ENCODE measurements around the gene LTC4S.

Gene LTC4S

GRCh38 chr5:179795863-179796833 is 2.4 kb downstream of the LTC4S start:
- peak; percentile 50 for DNase-seq

DNA sequence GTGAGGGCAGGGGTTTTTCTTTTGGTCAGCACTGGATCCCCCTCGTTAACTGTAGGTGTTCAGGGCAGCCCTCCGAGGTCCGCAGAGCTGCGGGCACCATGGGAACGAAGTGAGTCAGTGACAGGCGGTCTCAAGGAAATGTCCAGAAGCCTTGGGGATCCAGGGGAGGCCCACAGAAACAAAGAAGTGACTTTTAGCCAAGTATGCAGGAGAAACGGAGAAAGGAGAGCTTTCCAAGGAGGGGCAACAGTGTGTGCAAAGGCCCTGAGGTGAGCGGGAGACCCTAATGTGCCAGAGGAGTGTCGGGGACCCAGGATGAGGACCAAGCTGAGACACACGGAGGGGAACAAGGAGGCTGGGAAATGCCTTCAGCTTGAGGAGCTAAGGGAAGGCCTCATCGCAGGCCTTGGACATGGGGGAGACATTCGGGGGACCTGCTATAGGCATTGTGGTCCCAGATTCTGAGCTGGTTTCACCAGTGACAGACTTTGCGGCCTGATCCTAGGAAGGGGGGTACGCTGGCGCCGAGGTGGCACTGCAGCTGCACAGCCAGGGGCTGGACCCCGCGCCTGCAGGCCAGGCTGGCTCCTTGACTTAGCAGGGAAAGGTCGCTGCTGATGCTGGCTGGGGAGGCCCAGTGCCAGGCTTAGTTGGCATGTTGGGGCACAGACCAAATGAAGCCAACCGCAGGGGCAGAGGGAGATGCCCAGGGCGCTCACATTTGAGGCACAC is 3.3 kb downstream of the LTC4S start:
- no peak for DNase-seq

DNA sequence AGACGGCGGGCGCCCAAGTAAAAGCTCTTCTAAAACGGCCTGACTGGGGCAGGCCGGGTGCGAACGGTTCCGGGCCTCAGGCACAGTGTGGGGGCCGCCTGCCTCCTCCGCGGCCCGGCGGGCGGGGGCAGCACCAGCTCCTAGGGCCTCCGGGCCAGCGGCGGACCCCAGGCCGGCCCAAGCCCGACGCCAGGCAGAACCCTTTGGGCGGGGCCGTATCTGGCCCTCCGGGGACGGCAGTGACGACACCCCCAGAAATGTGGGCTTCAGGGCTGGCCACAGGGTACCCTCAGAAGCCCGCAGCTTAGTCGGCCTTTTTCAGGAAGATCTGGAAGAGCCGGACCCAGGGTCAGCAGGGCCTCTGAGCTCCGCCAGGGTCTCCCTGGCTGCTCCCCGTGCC is 4.0 kb downstream of the LTC4S start:
- no peak for DNase-seq

DNA sequence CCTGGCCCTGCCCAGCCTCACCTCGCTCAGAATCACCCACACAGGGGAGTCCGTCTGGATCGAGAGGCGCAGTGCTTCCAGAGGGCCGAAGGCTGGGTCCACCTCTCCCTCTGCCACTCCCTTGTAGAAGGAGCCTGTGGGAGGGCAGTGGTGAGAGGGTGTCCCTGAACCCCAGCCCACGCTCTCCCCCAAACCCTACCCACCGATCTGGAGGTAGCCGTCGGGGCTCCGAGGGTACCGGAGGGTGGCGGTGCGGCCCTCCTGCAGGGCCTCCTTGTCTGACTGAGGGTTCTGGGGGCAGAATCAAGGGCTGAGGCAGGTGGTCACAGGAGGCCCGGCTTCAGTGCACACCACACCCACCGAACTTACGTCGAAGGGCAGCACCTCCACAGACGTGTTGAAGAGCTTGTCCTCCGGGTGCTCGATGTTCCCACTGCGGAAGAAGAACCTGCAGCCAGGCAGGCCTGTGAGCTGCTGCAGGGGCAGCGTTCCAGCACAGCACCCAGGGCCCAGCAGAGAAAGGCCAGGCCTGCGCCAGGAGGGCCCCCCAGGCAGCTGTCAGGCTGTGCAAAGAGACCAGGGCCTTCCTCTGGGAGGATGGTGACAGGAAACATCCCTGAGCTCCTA is 4.5 kb downstream of the LTC4S start:
- no peak for DNase-seq

- DNase-seq, result no peak
These were observed 5.2 kb downstream of the LTC4S start for GRCh38 chr5:179798771-179799643.

- DNase-seq, result no peak
These were observed 5.8 kb downstream of the LTC4S start for GRCh38 chr5:179799644-179799973.

- no peak for DNase-seq
These were observed 6.4 kb downstream of the LTC4S start for GRCh38 chr5:179800071-179800695.

GRCh38 chr5:179800696-179801201 is 7.0 kb downstream of the LTC4S start:
- no peak for DNase-seq

GRCh38 chr5:179801304-179802206 is 7.8 kb downstream of the LTC4S start:
- peak; percentile 75 for DNase-seq

DNA sequence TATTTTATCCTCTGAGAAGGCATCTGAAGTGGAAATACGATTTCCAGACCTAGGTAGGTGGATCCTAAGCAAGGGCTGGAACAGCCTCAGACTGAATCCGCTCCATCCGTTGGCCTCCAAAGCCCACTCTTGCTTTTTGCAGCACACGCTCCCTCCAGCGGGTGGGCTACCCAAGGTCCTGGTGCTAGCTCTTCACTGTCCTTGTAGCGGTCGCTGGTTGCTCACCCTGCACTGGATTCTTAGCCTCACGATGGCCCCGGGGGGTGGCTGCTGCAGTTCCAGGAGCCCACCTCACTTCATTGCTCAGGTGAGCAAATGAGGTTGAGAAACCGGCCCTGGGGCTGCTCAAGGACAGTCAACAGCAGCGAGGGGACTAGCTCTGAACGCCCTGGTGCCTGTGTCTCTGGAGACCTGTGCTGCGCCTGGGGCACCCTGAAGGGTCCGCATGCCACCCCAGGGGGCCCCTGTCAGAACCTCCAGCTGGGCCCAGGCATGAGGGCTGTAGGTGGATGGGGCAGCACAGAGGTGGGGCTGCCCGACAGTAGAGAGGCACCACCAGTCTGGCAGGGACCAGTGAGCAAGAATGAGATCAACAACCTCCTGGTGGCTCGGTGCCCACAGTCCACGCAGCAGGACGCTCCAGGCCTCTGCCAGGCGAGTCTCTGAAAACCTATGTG is 8.6 kb downstream of the LTC4S start:
- DNase-seq, result no peak

GRCh38 chr5:179802950-179803562 is 9.3 kb downstream of the LTC4S start:
- DNase-seq, result no peak

DNA sequence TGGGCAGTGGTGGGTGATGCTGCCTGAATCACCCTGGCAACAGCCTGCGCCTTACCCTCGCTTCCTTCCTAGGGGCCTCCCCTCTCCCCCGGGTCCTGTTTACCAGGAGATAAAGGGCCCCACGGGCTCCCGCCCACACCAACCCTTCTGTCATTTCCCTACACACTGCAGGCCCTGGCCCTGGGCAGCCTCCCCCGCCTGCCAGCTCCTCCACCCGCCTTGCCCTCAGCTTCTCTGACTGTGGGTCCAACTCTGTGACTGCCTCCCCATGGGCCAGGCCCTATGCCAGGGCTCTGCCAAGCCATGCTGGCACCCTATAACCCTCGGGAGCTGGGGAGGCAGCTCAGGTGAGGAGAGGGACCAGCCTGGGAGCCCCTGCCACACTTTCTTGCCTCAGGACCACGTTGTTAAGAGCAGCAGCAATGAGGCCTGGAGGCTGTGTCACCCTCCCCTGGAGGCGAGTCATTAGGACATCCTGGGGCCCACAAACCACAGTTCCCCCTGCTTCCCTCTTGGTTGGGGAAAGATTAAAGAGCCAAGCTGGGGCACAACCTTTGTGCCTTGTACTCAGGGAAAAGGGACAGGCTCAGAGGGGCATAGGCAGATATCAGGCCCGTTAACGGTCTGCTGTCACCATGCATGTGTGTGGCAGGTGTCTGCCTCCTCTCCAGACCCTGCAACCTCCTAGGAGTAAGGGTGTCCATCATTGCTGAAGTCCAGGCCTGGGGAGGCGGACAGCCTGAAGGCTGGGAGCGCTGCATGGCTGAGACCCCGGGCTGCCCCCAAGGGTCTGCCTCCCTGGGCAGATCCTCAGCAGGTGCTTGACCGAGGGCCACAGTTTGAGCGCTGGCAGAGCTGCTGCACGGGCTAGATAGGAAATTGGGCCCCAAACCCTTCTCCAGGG is 10.1 kb downstream of the LTC4S start:
- no peak for DNase-seq

GRCh38 chr5:179804555-179804947 is 10.8 kb downstream of the LTC4S start:
- no peak for DNase-seq

DNA sequence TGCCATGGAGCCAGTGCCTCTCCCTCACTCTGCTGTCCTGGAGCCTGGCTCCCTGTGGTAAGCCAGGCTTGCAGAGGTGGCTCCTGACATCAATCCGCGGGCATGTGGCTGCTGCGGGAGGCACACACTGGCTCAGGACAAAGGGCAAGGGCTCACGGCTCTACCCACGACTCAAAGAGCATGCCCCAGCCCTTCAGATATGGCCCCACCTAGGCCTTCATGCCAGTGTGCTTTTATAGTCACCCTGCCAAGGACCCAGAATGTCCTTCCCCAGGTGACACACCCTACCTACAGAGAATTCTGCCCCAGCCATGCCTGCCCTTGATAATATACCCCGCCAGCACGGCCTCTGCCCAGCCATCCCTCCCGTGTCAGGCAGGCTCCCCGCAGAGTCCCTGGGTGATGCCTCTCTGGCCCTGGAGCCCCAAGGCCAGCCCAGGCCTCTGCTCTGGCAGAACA is 11.3 kb downstream of the LTC4S start:
- no peak for DNase-seq

GRCh38 chr5:179805529-179806249 is 11.9 kb downstream of the LTC4S start:
- no peak for DNase-seq

DNA sequence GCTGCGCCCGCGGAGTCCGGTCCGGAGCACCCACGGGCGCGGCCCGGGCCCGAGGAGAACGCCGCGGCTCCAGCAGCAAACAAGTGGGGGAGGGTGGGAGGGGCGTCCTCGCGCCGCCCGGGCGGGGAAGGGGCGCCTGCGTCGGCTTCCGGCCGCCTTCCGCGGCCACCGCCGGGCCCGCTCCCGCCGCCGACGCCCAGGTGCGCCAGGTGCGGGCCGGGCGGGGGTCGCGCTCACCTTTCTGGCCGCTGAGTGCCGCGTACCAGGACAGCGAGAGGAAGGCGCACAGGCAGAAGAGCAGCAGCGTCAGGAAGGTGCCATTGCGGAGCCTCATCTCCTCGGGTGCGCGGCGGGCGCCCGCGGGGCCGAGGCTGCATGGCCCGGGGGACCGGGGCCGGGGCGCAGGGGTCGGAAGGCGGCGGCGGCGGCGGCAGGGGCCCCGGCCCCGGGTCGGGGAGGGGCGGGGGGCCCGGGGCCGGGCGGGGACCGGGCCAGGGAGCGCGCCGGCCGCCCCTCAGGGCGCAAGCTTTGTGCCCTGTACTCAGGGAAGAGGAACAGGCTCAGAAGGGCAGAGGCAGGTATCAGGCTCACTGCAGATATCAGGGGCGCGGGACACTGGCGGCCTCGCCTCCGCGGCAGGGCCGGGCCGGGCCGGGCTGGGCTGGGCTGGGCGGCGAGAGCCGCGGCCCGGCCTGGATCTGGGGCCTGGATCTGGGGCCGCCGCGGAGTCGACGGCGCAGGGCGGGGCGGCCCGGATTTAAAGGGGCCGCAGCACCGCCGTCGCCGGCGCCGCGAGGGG is 12.7 kb downstream of the LTC4S start, which contains the start of gene MGAT4B:
TSS of gene MGAT4B (minus strand) at position 617 of the 799 bp plus-strand sequence. CDS start at position 334, 283 bp downstream.
- peak; percentile 40 for DNase-seq

Measured in activated CD4-positive, alpha-beta T cell treated with anti-CD3 and anti-CD28 coated beads for 1 hour (primary cell).